Activated CD8-positive, alpha-beta T cell treated with anti-CD3 and anti-CD28 coated beads, Interleukin-2, amount 10 ng/mL, durations not matched to agents 7 days and 5 days (primary cell): ENCODE data around the gene STRIP1. TPM values are rescaled to one million over a fixed set of nuclear protein-coding genes. Genes with fewer than 3 reads are reported as not detected.
A peak's percentile ranks its signal among the peaks of the same experiment; 100 is the strongest.
"Not testable (repeated sequence)": the region's sequence is repeated elsewhere in the genome, so short reads cannot be mapped to it uniquely, and the experiment has no call there.

ENCODE experiments used
- ATAC-seq: fragments of 150-1000 bp; cut with Tn5 transposase; one replicate; pipeline ENCODE4 v1.10.0; 2021; ENCODE audit warnings: moderate library complexity
- CTCF ChIA-PET: fragments of 350-600 bp; sonication (Branson Sonifier 250); formaldehyde crosslinking; loops from one replicate; lab custom pipeline; 2021; ENCODE audit warnings: antibody characterized with exemption; lab: Charles Lee
- POLR2A ChIA-PET: fragments of 350-600 bp; sonication (Branson Sonifier 250); formaldehyde crosslinking; loops from one replicate; lab custom pipeline; 2021; ENCODE audit warnings: antibody characterized with exemption; lab: Charles Lee
- DNase-seq: peaks from one replicate; pipeline ENCODE4 v3.0.0-alpha.2; 2020
- H3K27ac Mint-ChIP-seq: one replicate; pipeline ENCODE4 v1.8.0; 2021; ENCODE audit warnings: mild to moderate bottlenecking, mixed read lengths
- H3K27me3 Mint-ChIP-seq: one replicate; pipeline ENCODE4 v1.8.0; 2021; ENCODE audit warnings: low read depth, mixed read lengths
- H3K36me3 Mint-ChIP-seq: one replicate; pipeline ENCODE4 v1.8.0; 2021; ENCODE audit warnings: low read depth, mixed read lengths
- H3K4me1 Mint-ChIP-seq: one replicate; pipeline ENCODE4 v1.8.0; 2021; ENCODE audit warnings: low read depth, mixed read lengths
- H3K4me3 Mint-ChIP-seq: one replicate; pipeline ENCODE4 v1.8.0; 2021; ENCODE audit warnings: mild to moderate bottlenecking, mixed read lengths
- H3K9me3 Mint-ChIP-seq: one replicate; pipeline ENCODE4 v1.8.0; 2022; ENCODE audit warnings: mixed read lengths; ENCODE audit not compliant: insufficient read depth
- total RNA-seq, 2 experiments: library from RNA; stranded (reverse); gene quantifications; one replicate each; pipeline ENCODE4 v1.2.3, GENCODE V29; 2021

The STRIP1 gene
- total RNA-seq, 2 experiments from 2014 or later, result 33.2 to 35.9 TPM

DNA sequence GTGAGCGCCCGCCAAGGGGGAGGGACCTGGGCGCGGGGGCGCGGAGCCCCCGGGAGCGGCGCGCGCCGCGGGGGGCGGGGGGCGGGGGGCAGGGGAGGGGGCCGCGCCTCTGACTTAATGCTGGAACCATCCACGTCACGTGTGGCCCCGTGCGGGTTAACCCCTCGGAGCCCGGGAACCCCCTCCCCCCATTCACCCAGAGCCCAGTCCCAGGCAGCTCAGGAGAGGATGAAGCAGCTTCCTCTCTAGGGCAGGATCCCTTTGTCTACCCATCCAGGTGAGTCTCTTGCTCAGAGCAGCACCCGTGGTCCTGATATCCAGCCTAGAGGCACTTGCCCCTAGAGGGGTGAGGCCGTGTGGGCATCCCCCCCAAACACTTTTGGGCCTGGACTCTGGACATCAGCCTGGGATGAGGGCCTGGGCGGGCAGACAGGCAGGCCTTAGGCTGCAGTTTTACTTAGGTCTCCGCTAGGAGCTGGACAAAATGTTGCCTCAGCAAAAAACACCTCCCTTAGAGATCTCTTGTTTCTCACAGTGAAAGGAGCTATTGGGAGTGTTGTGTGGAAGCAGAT is 36.3 kb downstream of the STRIP1 start, which contains the start of gene ALX3:
ALX3 (minus strand) TSS at position 2 of the 572 bp plus-strand sequence. CDS start 60 bp downstream, outside the sequence.
- H3K27ac Mint-ChIP-seq, result no peak within 1 kb of the TSS
- no peak for DNase-seq
- H3K4me1 Mint-ChIP-seq, result peaks cover 9% of the 10 kb centered on the region
- no peaks in the 10 kb centered on the region for H3K9me3 Mint-ChIP-seq
- peaks cover 85% of the 10 kb centered on the region for H3K27me3 Mint-ChIP-seq
- no peaks in the 10 kb centered on the region for H3K36me3 Mint-ChIP-seq
- H3K4me3 Mint-ChIP-seq, result no peak within 1 kb of the TSS
- POLR2A ChIA-PET, result no interaction called here
- ATAC-seq, result no peak
- CTCF ChIA-PET, result interaction anchor here (0.9 to 1.2 kb wide), 3 partner anchors 11 to 22 kb away, joined by 3 to 5 read pairs (median 4); no protein-coding TSS in a partner anchor

- H3K27me3 Mint-ChIP-seq, result peaks cover 63% of the 10 kb centered on the region
- H3K9me3 Mint-ChIP-seq, result no peaks in the 10 kb centered on the region
- H3K4me3 Mint-ChIP-seq, result no peak overlapping the region
- H3K36me3 Mint-ChIP-seq, result no peaks in the 10 kb centered on the region
- H3K4me1 Mint-ChIP-seq, result peaks cover 2% of the 10 kb centered on the region
- DNase-seq (no peak), ATAC-seq (no peak)
- no peak overlapping the region for H3K27ac Mint-ChIP-seq
- ChIA-PET CTCF (interaction anchor here (1.0 to 1.4 kb wide), 3 partner anchors 14 to 38 kb away, joined by 4 read pairs; no protein-coding TSS in a partner anchor), POLR2A (no interaction called here)
Observed at GRCh38 chr1:110074166-110074565, 39.7 kb downstream of the STRIP1 start.

- Mint-ChIP-seq H3K27ac (no peak overlapping the region), H3K36me3 (no peaks in the 10 kb centered on the region), H3K9me3 (no peaks in the 10 kb centered on the region), H3K4me1 (no peaks in the 10 kb centered on the region), H3K4me3 (no peak overlapping the region), H3K27me3 (peaks cover 49% of the 10 kb centered on the region)
- ATAC-seq, result no peak
- no peak for DNase-seq
- POLR2A ChIA-PET, result no interaction called here
- CTCF ChIA-PET, result interaction anchor here (0.9 to 2.3 kb wide), 5 partner anchors 11 to 47 kb away, joined by 3 to 11 read pairs (median 5); no protein-coding TSS in a partner anchor
Observed at GRCh38 chr1:110076789-110077500, 42.5 kb downstream of the STRIP1 start.

GRCh38 chr1:110079995-110080394 is 45.6 kb downstream of the STRIP1 start:
- Mint-ChIP-seq H3K27me3 (peaks cover 48% of the 10 kb centered on the region), H3K4me1 (peaks cover 13% of the 10 kb centered on the region)
- H3K9me3 Mint-ChIP-seq, H3K36me3 Mint-ChIP-seq, H3K27ac Mint-ChIP-seq, CTCF ChIA-PET, POLR2A ChIA-PET, H3K4me3 Mint-ChIP-seq, ATAC-seq, DNase-seq: not testable (repeated sequence)

DNA sequence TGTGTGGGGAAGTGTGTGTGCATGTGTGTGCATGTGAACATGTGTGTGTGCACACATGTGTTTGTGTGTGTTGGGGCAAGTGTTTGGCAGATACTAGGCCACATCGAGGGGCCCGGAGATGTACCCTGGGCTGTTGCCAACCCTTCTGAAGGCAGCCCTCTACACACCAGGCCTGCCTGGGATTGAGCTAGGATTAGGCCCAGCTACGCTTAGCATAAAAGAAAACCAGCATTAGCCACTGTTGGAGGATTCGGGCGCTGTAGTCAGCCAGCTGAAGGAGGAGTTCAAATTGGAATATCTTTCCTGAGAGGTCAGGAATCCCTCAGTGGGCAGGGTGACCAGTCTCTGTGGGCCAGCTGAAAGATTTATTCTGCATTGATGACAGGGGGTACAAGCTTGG is 46.6 kb downstream of the STRIP1 start:
- Mint-ChIP-seq H3K27me3 (peaks cover 52% of the 10 kb centered on the region), H3K4me3 (no peak overlapping the region), H3K9me3 (no peaks in the 10 kb centered on the region), H3K27ac (no peak overlapping the region), H3K4me1 (peaks cover 13% of the 10 kb centered on the region), H3K36me3 (no peaks in the 10 kb centered on the region)
- ChIA-PET POLR2A (interaction anchor here (1.2 kb wide), 1 partner anchor 10 kb away, joined by 3 read pairs; no protein-coding TSS in a partner anchor), CTCF (interaction anchor here (1.4 to 3.6 kb wide), 6 partner anchors 10 to 51 kb away, joined by 4 to 14 read pairs (median 8); no protein-coding TSS in a partner anchor)
- DNase-seq, result no peak
- no peak for ATAC-seq

- ChIA-PET CTCF (interaction anchor here (0.6 to 3.6 kb wide), 8 partner anchors 9 to 52 kb away, joined by 3 to 14 read pairs (median 4); no protein-coding TSS in a partner anchor), POLR2A (no interaction called here)
- Mint-ChIP-seq H3K4me1 (peaks cover 13% of the 10 kb centered on the region), H3K27ac (no peak overlapping the region), H3K9me3 (no peaks in the 10 kb centered on the region), H3K36me3 (no peaks in the 10 kb centered on the region), H3K4me3 (no peak overlapping the region), H3K27me3 (peaks cover 58% of the 10 kb centered on the region)
- DNase-seq, result no peak
- ATAC-seq, result no peak
Observed at GRCh38 chr1:110082477-110082876, 48.1 kb downstream of the STRIP1 start.

DNA sequence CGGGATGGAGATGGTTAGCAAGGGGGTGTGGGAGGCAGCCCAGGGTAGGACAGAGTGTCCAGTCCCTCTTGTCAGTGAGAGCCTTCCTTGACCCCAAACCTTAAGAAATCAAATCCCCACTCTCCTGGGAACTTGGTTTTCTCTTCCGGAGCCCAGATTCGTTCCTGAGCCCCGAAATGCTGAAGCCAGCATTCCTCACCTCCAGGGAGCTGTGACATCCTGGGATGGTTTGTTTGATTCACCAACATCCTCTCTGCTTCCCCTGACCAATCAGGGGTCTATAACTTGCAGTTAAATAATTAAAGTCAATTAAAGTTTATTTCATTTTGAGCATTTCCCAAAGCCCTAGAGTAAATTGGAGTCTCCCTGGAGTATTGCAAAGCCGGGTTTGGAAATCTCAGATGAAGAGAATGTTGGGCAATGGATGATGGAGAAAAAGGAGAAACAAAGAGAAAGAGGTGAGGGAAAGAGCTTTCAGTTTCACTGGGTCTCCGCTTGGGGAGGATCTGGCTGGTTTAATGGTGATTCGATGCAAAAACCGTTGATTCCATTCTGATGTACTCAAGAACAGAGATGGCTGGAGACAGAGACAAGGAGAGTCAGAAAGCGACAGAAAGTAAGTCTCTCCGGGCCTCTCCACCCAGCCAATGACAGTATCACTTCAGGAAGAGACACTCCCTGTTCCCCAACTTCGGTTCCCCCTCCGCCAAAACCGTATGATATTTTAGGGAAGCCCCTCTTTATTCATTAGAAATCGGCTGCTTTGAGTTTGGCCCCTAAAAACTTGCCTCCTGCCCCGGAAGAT is 48.8 kb downstream of the STRIP1 start:
- no peaks in the 10 kb centered on the region for H3K9me3 Mint-ChIP-seq
- DNase-seq (no peak), ATAC-seq (no peak)
- H3K36me3 Mint-ChIP-seq, result no peaks in the 10 kb centered on the region
- peak overlapping the region; percentile 70 for H3K4me3 Mint-ChIP-seq
- ChIA-PET CTCF (interaction anchor here (0.9 to 3.6 kb wide), 4 partner anchors 10 to 377 kb away, joined by 3 to 10 read pairs (median 4); no protein-coding TSS in a partner anchor), POLR2A (no interaction called here)
- H3K27ac Mint-ChIP-seq, result no peak overlapping the region
- H3K4me1 Mint-ChIP-seq, result peaks cover 13% of the 10 kb centered on the region
- H3K27me3 Mint-ChIP-seq, result peaks cover 60% of the 10 kb centered on the region

DNA sequence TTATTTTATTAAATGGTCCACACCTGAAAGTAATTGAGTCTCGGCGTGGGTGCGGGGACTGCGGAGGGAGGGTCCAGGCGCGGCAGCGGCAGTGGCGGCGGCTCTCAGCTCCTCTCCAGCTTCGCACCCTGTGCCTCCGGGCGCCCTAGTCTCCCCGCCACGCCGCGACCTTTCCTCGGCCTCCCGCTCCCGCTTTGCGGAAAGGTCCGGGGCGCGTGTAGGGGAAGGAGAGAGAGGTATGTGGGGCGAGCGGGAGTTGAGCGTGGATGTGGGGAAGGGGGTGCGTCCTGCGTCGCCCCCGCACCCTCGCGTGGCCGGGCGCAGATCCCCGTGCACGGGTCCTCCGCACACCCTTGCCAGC is 49.4 kb downstream of the STRIP1 start:
- H3K9me3 Mint-ChIP-seq, result no peaks in the 10 kb centered on the region
- peaks cover 58% of the 10 kb centered on the region for H3K27me3 Mint-ChIP-seq
- no peak overlapping the region for H3K27ac Mint-ChIP-seq
- ChIA-PET CTCF (interaction anchor here (0.9 to 3.6 kb wide), 2 partner anchors 29 to 376 kb away, joined by 3 to 10 read pairs; no protein-coding TSS in a partner anchor), POLR2A (no interaction called here)
- H3K4me1 Mint-ChIP-seq, result peaks cover 13% of the 10 kb centered on the region
- H3K36me3 Mint-ChIP-seq, result no peaks in the 10 kb centered on the region
- ATAC-seq (peak; percentile 13), DNase-seq (no peak)
- H3K4me3 Mint-ChIP-seq, result peak overlapping the region; percentile 70

DNA sequence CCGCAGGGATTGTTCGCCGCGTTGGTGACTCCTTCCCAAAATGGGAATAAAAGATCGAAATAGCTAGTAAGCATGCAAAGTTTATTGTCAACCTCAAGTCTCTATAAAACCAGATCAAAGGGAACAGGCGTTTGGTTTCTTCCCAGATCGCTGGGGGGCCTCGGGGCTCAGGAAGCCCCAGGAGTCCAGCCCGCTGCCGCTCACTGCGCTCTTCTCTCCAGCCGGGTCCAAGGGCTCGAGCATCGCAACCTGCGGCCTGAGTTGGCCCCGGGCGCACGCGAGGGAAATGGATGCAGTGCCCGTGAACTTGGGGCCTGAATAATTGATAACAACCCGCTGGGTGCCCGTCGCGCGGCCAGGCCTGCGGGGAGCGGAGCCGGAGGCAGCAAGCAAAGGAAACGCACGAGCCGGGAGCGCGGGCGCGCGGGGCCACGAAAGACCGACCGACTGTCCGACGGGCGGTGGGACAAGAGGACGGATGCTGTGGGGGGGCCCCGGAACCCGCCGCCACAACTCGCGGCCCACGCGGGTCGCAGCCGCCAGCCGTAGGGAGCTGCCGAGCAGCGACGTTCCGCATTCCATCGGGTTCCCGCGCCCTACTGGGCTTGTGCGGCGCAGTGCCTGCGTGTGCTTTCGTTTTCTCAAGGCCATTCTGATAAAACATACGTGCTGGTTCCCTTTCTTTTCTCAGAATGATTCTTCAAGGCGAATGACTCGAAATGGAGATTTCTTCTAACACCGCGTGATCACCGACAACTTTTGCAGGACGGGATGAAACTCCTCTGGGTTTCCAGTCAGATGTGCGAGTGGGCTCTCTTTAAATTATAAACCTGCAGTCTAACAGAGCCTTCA is 50.0 kb downstream of the STRIP1 start:
- peaks cover 13% of the 10 kb centered on the region for H3K4me1 Mint-ChIP-seq
- peak; percentile 34 for DNase-seq
- H3K27me3 Mint-ChIP-seq, result peaks cover 58% of the 10 kb centered on the region
- H3K9me3 Mint-ChIP-seq, result no peaks in the 10 kb centered on the region
- peak; percentile 58 for ATAC-seq
- no peak overlapping the region for H3K27ac Mint-ChIP-seq
- CTCF ChIA-PET, result interaction anchor here (3.6 kb wide), 1 partner anchor 30 kb away, joined by 10 read pairs; no protein-coding TSS in a partner anchor
- POLR2A ChIA-PET, result no interaction called here
- H3K4me3 Mint-ChIP-seq, result peak overlapping the region; percentile 70
- H3K36me3 Mint-ChIP-seq, result no peaks in the 10 kb centered on the region

GRCh38 chr1:110085671-110086070 is 51.2 kb downstream of the STRIP1 start:
- no peaks in the 10 kb centered on the region for H3K36me3 Mint-ChIP-seq
- POLR2A ChIA-PET, result no interaction called here
- H3K4me3 Mint-ChIP-seq, result no peak overlapping the region
- H3K27ac Mint-ChIP-seq, result no peak overlapping the region
- CTCF ChIA-PET, result no interaction called here
- ATAC-seq (no peak), DNase-seq (no peak)
- H3K9me3 Mint-ChIP-seq, result no peaks in the 10 kb centered on the region
- peaks cover 13% of the 10 kb centered on the region for H3K4me1 Mint-ChIP-seq
- H3K27me3 Mint-ChIP-seq, result peaks cover 64% of the 10 kb centered on the region
